Measurements from ENCODE around the gene DKK3. TPM values are rescaled to one million over a fixed set of nuclear protein-coding genes. Genes with fewer than 3 reads are reported as not detected.

DKK3 gene
- total RNA-seq, 4 donors from 2014 or later = 94.3 to 191 (median 127) TPM

GRCh38 chr11:11982975-11983374, 25.5 kb downstream of the DKK3 start:
- no peak for TF ChIP-seq POLR2AphosphoS5 (IDR thresholded peaks at IDR 0.05)
- TF ChIP-seq EP300 (IDR thresholded peaks at IDR 0.05) = no peak
- no peak for TF ChIP-seq POLR2A (IDR thresholded peaks at IDR 0.05; ENCODE audit: low read depth)
- no peak for TF ChIP-seq CTCF (IDR thresholded peaks at IDR 0.05)
- no peaks in the 10 kb centered on the region for H3K9me3 ChIP-seq
- no peak for DNase-seq (ENCODE audit: extremely low spot score)
- H3K36me3 ChIP-seq = no peaks in the 10 kb centered on the region
- no peak overlapping the region for H3K4me3 ChIP-seq
- no peak overlapping the region for H3K27ac ChIP-seq (replicated peaks in 1 of 4)
- 89% methylated on average over 2 of the region's 2 CpGs for WGBS
- no peaks in the 10 kb centered on the region for H3K27me3 ChIP-seq
- intact Hi-C loops (cut with DNase I) = no loop called here
- peaks cover 40 to 77% (median 60%) of the 10 kb centered on the region in 4 donors for H3K4me1 ChIP-seq

- 100% methylated on average over 2 of the region's 10 CpGs for WGBS
- Histone ChIP-seq H3K9me3 (no peaks in the 10 kb centered on the region), H3K4me3 (no peak overlapping the region), H3K27ac (replicated peaks in 1 of 4) (no peak overlapping the region), H3K4me1 (peaks cover 40 to 78% (median 60%) of the 10 kb centered on the region in 4 donors), H3K36me3 (no peaks in the 10 kb centered on the region), H3K27me3 (no peaks in the 10 kb centered on the region)
- intact Hi-C loops (cut with DNase I) = no loop called here
- TF ChIP-seq POLR2AphosphoS5 (IDR thresholded peaks at IDR 0.05) = no peak
- TF ChIP-seq POLR2A (IDR thresholded peaks at IDR 0.05; ENCODE audit: low read depth) = no peak
- TF ChIP-seq EP300 (IDR thresholded peaks at IDR 0.05) = no peak
- no peak for TF ChIP-seq CTCF (IDR thresholded peaks at IDR 0.05)
- DNase-seq (ENCODE audit: extremely low spot score) = no peak
Observed at GRCh38 chr11:11982461-11982860, 26.0 kb downstream of the DKK3 start.

- intact Hi-C loops (cut with DNase I) = no loop called here
- TF ChIP-seq CTCF (IDR thresholded peaks at IDR 0.05) (no peak), EP300 (IDR thresholded peaks at IDR 0.05) (no peak), POLR2AphosphoS5 (IDR thresholded peaks at IDR 0.05) (no peak), POLR2A (IDR thresholded peaks at IDR 0.05; ENCODE audit: low read depth) (no peak)
- H3K4me1 ChIP-seq = peaks cover 45 to 79% (median 64%) of the 10 kb centered on the region in 4 donors
- no peaks in the 10 kb centered on the region for H3K9me3 ChIP-seq
- no peak for DNase-seq (ENCODE audit: extremely low spot score)
- H3K27ac ChIP-seq (replicated peaks in 1 of 4) = no peak overlapping the region
- H3K4me3 ChIP-seq = no peak overlapping the region
- no peaks in the 10 kb centered on the region for H3K27me3 ChIP-seq
- no peaks in the 10 kb centered on the region for H3K36me3 ChIP-seq
- WGBS = 85% methylated on average over 6 of the region's 6 CpGs
Observed at GRCh38 chr11:11981840-11982239, 26.6 kb downstream of the DKK3 start.

GRCh38 chr11:11981364-11981763, 27.1 kb downstream of the DKK3 start:
- H3K36me3 ChIP-seq = no peaks in the 10 kb centered on the region
- H3K27ac ChIP-seq (replicated peaks in 1 of 4) = peak overlapping the region in 1 of 4 donors; percentile 85
- no peak for DNase-seq (ENCODE audit: extremely low spot score)
- H3K4me1 ChIP-seq = peaks cover 50 to 81% (median 67%) of the 10 kb centered on the region in 4 donors
- 95% methylated on average over 4 of the region's 5 CpGs for WGBS
- H3K9me3 ChIP-seq = no peaks in the 10 kb centered on the region
- intact Hi-C loops (cut with DNase I) = no loop called here
- no peak overlapping the region for H3K4me3 ChIP-seq
- TF ChIP-seq EP300 (IDR thresholded peaks at IDR 0.05) (no peak), POLR2AphosphoS5 (IDR thresholded peaks at IDR 0.05) (no peak), POLR2A (IDR thresholded peaks at IDR 0.05; ENCODE audit: low read depth) (no peak), CTCF (IDR thresholded peaks at IDR 0.05) (no peak)
- no peaks in the 10 kb centered on the region for H3K27me3 ChIP-seq

GRCh38 chr11:11980841-11981308, 27.6 kb downstream of the DKK3 start:
- no peaks in the 10 kb centered on the region for H3K36me3 ChIP-seq
- H3K4me1 ChIP-seq = peaks cover 51 to 85% (median 69%) of the 10 kb centered on the region in 4 donors
- peak overlapping the region in 3 of 4 donors; percentile 67 to 85 (median 84) for H3K27ac ChIP-seq (replicated peaks in 1 of 4)
- TF ChIP-seq EP300 (IDR thresholded peaks at IDR 0.05) = no peak
- TF ChIP-seq POLR2A (IDR thresholded peaks at IDR 0.05; ENCODE audit: low read depth) = no peak
- TF ChIP-seq CTCF (IDR thresholded peaks at IDR 0.05) = no peak
- TF ChIP-seq POLR2AphosphoS5 (IDR thresholded peaks at IDR 0.05) = no peak
- H3K9me3 ChIP-seq = no peaks in the 10 kb centered on the region
- no peak for DNase-seq (ENCODE audit: extremely low spot score)
- intact Hi-C loops (cut with DNase I) = no loop called here
- H3K4me3 ChIP-seq = no peak overlapping the region
- no peaks in the 10 kb centered on the region for H3K27me3 ChIP-seq
- 86% methylated on average over 3 of the region's 3 CpGs for WGBS
